H1 (cell line): ENCODE data around the gene CPA4. TPM values are rescaled to one million over a fixed set of nuclear protein-coding genes. Genes with fewer than 3 reads are reported as not detected.
A peak's percentile ranks its signal among the peaks of the same experiment; 100 is the strongest.

Experiments used
- CTCF ChIA-PET: fragments of 300-600 bp; sonication (Branson Sonifier 250); formaldehyde crosslinking; loops from one replicate; lab custom pipeline; 2021; ENCODE audit not compliant: partially characterized antibody; lab: Charles Lee
- POLR2A ChIA-PET: fragments of 300-600 bp; sonication (Branson Sonifier 250); formaldehyde crosslinking; loops from one replicate; lab custom pipeline; 2021; ENCODE audit warnings: inconsistent platforms; ENCODE audit not compliant: partially characterized antibody; lab: Charles Lee
- DNase-seq, 2 experiments: peaks; one replicate each; pipeline versions ENCODE4 v3.0.0 to v3.0.0-alpha.2; 2010 to 2022; ENCODE audit warnings: low spot score in 2 of 2, low read depth in 1 of 2, mixed read lengths in 1 of 2
- FAIRE-seq: peaks from 2 replicates; lab custom pipeline; 2011; peaks lifted over from hg19 to GRCh38; lab: Jason Lieb, UNC
- H2AFZ ChIP-seq: 2 replicates; pipeline ENCODE4 v1.8.1; 2012; ENCODE audit warnings: low read length, inconsistent platforms
- H2AK5ac ChIP-seq: 2 replicates; pipeline ENCODE4 v1.6.1; 2013; ENCODE audit warnings: low read depth, low read length
- H2BK120ac ChIP-seq: replicated peaks from 2 replicates; pipeline ENCODE3; 2013; ENCODE audit warnings: low read depth, low read length, inconsistent platforms
- H2BK12ac ChIP-seq: 2 replicates; pipeline ENCODE4 v1.6.1; 2013; ENCODE audit warnings: low read depth, low read length
- H2BK15ac ChIP-seq: 2 replicates; pipeline ENCODE4 v1.6.1; 2013; ENCODE audit warnings: low read length
- H2BK20ac ChIP-seq: 2 replicates; pipeline ENCODE4 v1.6.1; 2013; ENCODE audit warnings: low read length
- H2BK5ac ChIP-seq: 2 replicates; pipeline ENCODE4 v1.6.1; 2013; ENCODE audit warnings: low read depth, low read length
- H3K14ac ChIP-seq: 2 replicates; pipeline ENCODE4 v1.6.1; 2013; ENCODE audit warnings: inconsistent platforms; ENCODE audit not compliant: insufficient read length
- H3K18ac ChIP-seq: 2 replicates; pipeline ENCODE4 v1.6.1; 2013; ENCODE audit warnings: low read length; ENCODE audit errors: extremely low read depth
- H3K23ac ChIP-seq: 2 replicates; pipeline ENCODE4 v1.6.1; 2013; ENCODE audit warnings: inconsistent platforms; ENCODE audit not compliant: insufficient read length
- H3K23me2 ChIP-seq: 2 replicates; pipeline ENCODE4 v1.6.1; 2013; ENCODE audit warnings: low read depth, low read length
- H3K27ac ChIP-seq: 2 replicates; pipeline ENCODE4 v1.6.1; 2011; ENCODE audit warnings: low read depth, low read length, inconsistent platforms
- H3K27me3 ChIP-seq, 4 experiments: replicated peaks in 1 of 4; 1 replicate in 1 of 4; 2 replicates in 3 of 4; pipeline versions ENCODE4 v1.6.1 to v1.8.1; 2011 to 2013; ENCODE audit warnings: low read length in 3 of 4, mild to moderate bottlenecking in 3 of 4, inconsistent platforms in 2 of 4, mixed read lengths in 2 of 4, moderate library complexity in 1 of 4; ENCODE audit not compliant: control insufficient read depth in 3 of 4, insufficient read depth in 3 of 4; ENCODE audit errors: extremely low read depth in 1 of 4
- H3K36me3 ChIP-seq, 4 experiments: 2 replicates each; pipeline versions ENCODE4 v1.6.1 to v1.8.1; 2011 to 2013; ENCODE audit warnings: mild to moderate bottlenecking in 4 of 4, low read length in 3 of 4, moderate library complexity in 2 of 4, control low read depth in 1 of 4, inconsistent platforms in 1 of 4; ENCODE audit not compliant: insufficient read depth in 4 of 4, control insufficient read depth in 2 of 4
- H3K4ac ChIP-seq: replicated peaks from 2 replicates; pipeline ENCODE3; 2013; ENCODE audit warnings: low read length, low read depth, mixed read lengths, inconsistent platforms; ENCODE audit not compliant: insufficient read length
- H3K4me1 ChIP-seq, 4 experiments: replicated peaks in 1 of 4; 1 replicate in 1 of 4; 2 replicates in 3 of 4; pipeline versions ENCODE4 v1.6.1 to v1.8.1; 2011 to 2013; ENCODE audit warnings: low read length in 3 of 4, inconsistent platforms in 2 of 4, mixed read lengths in 1 of 4; ENCODE audit not compliant: insufficient read depth in 4 of 4, control insufficient read depth in 3 of 4
- H3K4me2 ChIP-seq, 2 experiments: 2 replicates each; pipeline versions ENCODE4 v1.6.1 to v1.8.1; 2011 to 2013; ENCODE audit warnings: low read depth in 2 of 2, low read length in 2 of 2, control low read depth in 1 of 2, inconsistent platforms in 1 of 2, mild to moderate bottlenecking in 1 of 2; ENCODE audit not compliant: insufficient read depth in 1 of 2
- H3K4me3 ChIP-seq, 4 experiments: fragments of 200-600, 300-600 bp in 1 of 4; sonication (generic), shearing (Covaris generic), sonication (Bioruptor Twin) in 1 of 4; 2 replicates each; pipeline versions ENCODE4 v1.5.1 to v1.8.1; 2011 to 2016; ENCODE audit warnings: low read length in 4 of 4, low read depth in 3 of 4, control low read depth in 2 of 4, inconsistent platforms in 2 of 4, mild to moderate bottlenecking in 2 of 4, mixed read lengths in 1 of 4, moderate library complexity in 1 of 4; ENCODE audit not compliant: insufficient read depth in 2 of 4; ENCODE audit errors: extremely low read depth in 1 of 4
- H3K56ac ChIP-seq: replicated peaks from 2 replicates; pipeline ENCODE3; 2013; ENCODE audit warnings: low read depth, mild to moderate bottlenecking, mixed read lengths, low read length, inconsistent platforms; ENCODE audit not compliant: insufficient read length
- H3K79me1 ChIP-seq: 2 replicates; pipeline ENCODE4 v1.6.1; 2013; ENCODE audit warnings: low read depth, low read length, control low read depth
- H3K79me2 ChIP-seq, 2 experiments: 2 replicates each; pipeline versions ENCODE4 v1.6.1 to v1.8.1; 2012 to 2013; ENCODE audit warnings: low read length in 2 of 2, mild to moderate bottlenecking in 2 of 2, inconsistent platforms in 1 of 2; ENCODE audit not compliant: insufficient read depth in 2 of 2, control insufficient read depth in 1 of 2
- H3K9ac ChIP-seq, 4 experiments: replicated peaks in 1 of 4; 1 replicate in 1 of 4; 2 replicates in 3 of 4; pipeline versions ENCODE4 v1.6.1 to v1.8.1; 2011 to 2013; ENCODE audit warnings: low read depth in 3 of 4, low read length in 3 of 4, control low read depth in 2 of 4, mild to moderate bottlenecking in 2 of 4, moderate library complexity in 2 of 4, inconsistent platforms in 1 of 4; ENCODE audit errors: extremely low read depth in 1 of 4
- H3K9me3 ChIP-seq, 2 experiments: 2 replicates each; pipeline versions ENCODE4 v1.6.1 to v1.8.1; 2012 to 2013; ENCODE audit warnings: mild to moderate bottlenecking in 2 of 2, moderate library complexity in 2 of 2, control low read depth in 1 of 2, inconsistent platforms in 1 of 2, low read depth in 1 of 2, low read length in 1 of 2, mixed read lengths in 1 of 2; ENCODE audit not compliant: insufficient read depth in 2 of 2
- H4K20me1 ChIP-seq, 2 experiments: replicated peaks in 1 of 2; 2 replicates each; pipeline versions ENCODE3 to v1.8.1; 2011 to 2013; ENCODE audit warnings: inconsistent platforms in 2 of 2, low read length in 2 of 2, mild to moderate bottlenecking in 1 of 2; ENCODE audit not compliant: insufficient read depth in 2 of 2, control insufficient read depth in 1 of 2
- H4K5ac ChIP-seq: 2 replicates; pipeline ENCODE4 v1.6.1; 2013; ENCODE audit warnings: low read length, low read depth, mixed read lengths, inconsistent platforms; ENCODE audit not compliant: insufficient read length
- H4K8ac ChIP-seq: 2 replicates; pipeline ENCODE4 v1.8.0; 2013; ENCODE audit warnings: mild to moderate bottlenecking, moderate library complexity, low read length, inconsistent platforms; ENCODE audit not compliant: insufficient read depth; ENCODE audit errors: extremely low read depth
- H4K91ac ChIP-seq: replicated peaks from 2 replicates; pipeline ENCODE3; 2013; ENCODE audit warnings: low read length, mixed read lengths, inconsistent platforms; ENCODE audit not compliant: insufficient read length
- KDM4A ChIP-seq: IDR thresholded peaks from one replicate; pipeline ENCODE4 v1.7.1; 2012; ENCODE audit warnings: low read depth, mild to moderate bottlenecking, moderate library complexity, low read length, inconsistent platforms; ENCODE audit not compliant: severe bottlenecking
- TAF1 ChIP-seq: IDR thresholded peaks from 2 replicates; pipeline ENCODE4 v1.6.1; 2011; ENCODE audit warnings: mild to moderate bottlenecking, low read depth, low read length
- WGBS, 2 experiments: shearing (Covaris generic) in 1 of 2; methylation state at CpG; one replicate each; pipeline versions ENCODE4 v1.1.6 to v1.1.7; 2013 to 2015; ENCODE audit warnings: low lambda C conversion rate in 2 of 2, mixed read lengths in 2 of 2, inconsistent platforms in 1 of 2, low coverage in 1 of 2, missing lambda C conversion rate in 1 of 2; ENCODE audit not compliant: insufficient replicate concordance in 2 of 2, insufficient coverage in 1 of 2, insufficient read length in 1 of 2; ENCODE audit errors: extremely low coverage in 1 of 2, missing lambda C conversion rate in 1 of 2; 5-methylcytosine and 5-hydroxymethylcytosine counted together
- polyA plus RNA-seq, 7 experiments: library from polyadenylated mRNA; depleted of rRNA in 3 of 7; stranded (reverse) in 5 of 7; unstranded in 2 of 7; fragments of >200 nt in 5 of 7; fragments of 200-250 nt in 2 of 7; gene quantifications; 1 replicate in 5 of 7; 2 replicates in 1 of 7; 4 replicates in 1 of 7; pipeline versions ENCODE4 v1.2.1 to v1.2.3, GENCODE V29; 2011 to 2013; ENCODE audit warnings: missing spikeins in 2 of 7, mixed read lengths in 2 of 7
- total RNA-seq: library from RNA; stranded (reverse); fragmentation: NEBNext Ultra II Directional; extraction: Animal tissue kit (Norgen Biotek cat#: 25700); gene quantifications from 2 replicates; pipeline ENCODE4 v1.2.1, GENCODE V29; 2021
- TF ChIP-seq, protein P1 (sequence below), 3 experiments: IDR thresholded peaks; 1 replicate in 2 of 3; 2 replicates in 1 of 3; pipeline versions ENCODE4 v1.5.1 to v1.6.1; 2011; ENCODE audit warnings: low read length in 3 of 3, mild to moderate bottlenecking in 3 of 3, inconsistent platforms in 2 of 3, low read depth in 1 of 3, moderate library complexity in 1 of 3; ENCODE audit not compliant: insufficient read depth in 1 of 3; ENCODE audit errors: control extremely low read depth in 1 of 3

The CPA4 gene
- total and polyA plus RNA-seq, 2 of the 8 experiments (the other 6 are each of a cell fraction or from before 2014, with no cell fraction given), result 0.03 TPM; not detected in 1

DNA sequence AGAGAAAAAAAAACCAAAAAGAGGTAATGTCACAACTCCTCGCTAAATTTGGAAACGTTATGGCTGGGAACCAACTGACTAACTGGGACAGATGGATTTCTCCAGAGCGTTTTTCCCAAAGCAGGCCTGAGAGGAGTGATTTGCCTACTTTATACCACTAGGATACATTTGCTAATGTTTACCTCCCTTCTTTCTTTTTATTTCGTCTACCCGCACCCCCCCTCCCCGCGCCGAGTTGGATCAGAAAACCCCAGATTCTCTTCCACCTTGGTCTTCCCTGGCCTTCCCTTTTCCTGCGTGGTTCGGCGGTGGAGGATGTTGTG, 19.1 kb upstream of the CPA4 start:
- Histone ChIP-seq H3K9ac (0 out of 7 replicates have a peak overlapping the region, but pooled peaks of 1 of the 4 experiments have one; percentile 29), H4K20me1 (no peaks in the 10 kb centered on the region), H4K91ac (no peak overlapping the region), H2AK5ac (no peak overlapping the region), H3K9me3 (no peaks in the 10 kb centered on the region), H3K18ac (peak overlapping the region; percentile 16; the same call in 1 of the 2 replicates), H3K79me2 (no peaks in the 10 kb centered on the region), H2BK12ac (no peak overlapping the region), H3K27ac (peak overlapping the region; percentile 55), H3K4me3 (peak overlapping the region in 3 of 4 experiments; percentile 13 to 54 (median 29); a peak in 5 of 8 replicates), H3K14ac (no peak overlapping the region), H3K4me2 (peak overlapping the region; percentile 63 to 77), H3K23ac (no peak overlapping the region), H4K5ac (peak overlapping the region; percentile 18), H2AFZ (no peak overlapping the region), H3K4me1 (peaks cover 6 to 27% (median 17%) of the 10 kb centered on the region in 4 experiments), H3K36me3 (no peaks in the 10 kb centered on the region), H3K23me2 (no peaks in the 10 kb centered on the region; the same call in 1 of the 2 replicates), H4K8ac (no peak overlapping the region), H3K4ac (no peak overlapping the region), H2BK120ac (no peak overlapping the region), H3K79me1 (no peaks in the 10 kb centered on the region), H2BK5ac (no peak overlapping the region), H3K27me3 (no peaks in the 10 kb centered on the region), H2BK15ac (no peak overlapping the region), H2BK20ac (no peak overlapping the region), H3K56ac (no peak overlapping the region)
- no peak for DNase-seq
- no peak for FAIRE-seq
- 22% methylated on average over 6 of the region's 11 CpGs; no CpG with 5 or more reads in 1 of the 2 experiments for WGBS, 2 experiments
- POLR2A ChIA-PET, result interaction anchor here (0.8 to 3.9 kb wide), 7 partner anchors 17 to 217 kb away, joined by 3 to 14 read pairs (median 5); partner anchors contain the start of gene TMEM209
- TF ChIP-seq KDM4A, result no peak
- 0 out of 2 replicates have a peak, but pooled peaks have one; percentile 30 for TF ChIP-seq TAF1
- TF ChIP-seq, protein P1, sequence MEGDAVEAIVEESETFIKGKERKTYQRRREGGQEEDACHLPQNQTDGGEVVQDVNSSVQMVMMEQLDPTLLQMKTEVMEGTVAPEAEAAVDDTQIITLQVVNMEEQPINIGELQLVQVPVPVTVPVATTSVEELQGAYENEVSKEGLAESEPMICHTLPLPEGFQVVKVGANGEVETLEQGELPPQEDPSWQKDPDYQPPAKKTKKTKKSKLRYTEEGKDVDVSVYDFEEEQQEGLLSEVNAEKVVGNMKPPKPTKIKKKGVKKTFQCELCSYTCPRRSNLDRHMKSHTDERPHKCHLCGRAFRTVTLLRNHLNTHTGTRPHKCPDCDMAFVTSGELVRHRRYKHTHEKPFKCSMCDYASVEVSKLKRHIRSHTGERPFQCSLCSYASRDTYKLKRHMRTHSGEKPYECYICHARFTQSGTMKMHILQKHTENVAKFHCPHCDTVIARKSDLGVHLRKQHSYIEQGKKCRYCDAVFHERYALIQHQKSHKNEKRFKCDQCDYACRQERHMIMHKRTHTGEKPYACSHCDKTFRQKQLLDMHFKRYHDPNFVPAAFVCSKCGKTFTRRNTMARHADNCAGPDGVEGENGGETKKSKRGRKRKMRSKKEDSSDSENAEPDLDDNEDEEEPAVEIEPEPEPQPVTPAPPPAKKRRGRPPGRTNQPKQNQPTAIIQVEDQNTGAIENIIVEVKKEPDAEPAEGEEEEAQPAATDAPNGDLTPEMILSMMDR (IDR thresholded peaks at IDR 0.05; ENCODE audit: control extremely low read depth in 1 of 3, insufficient read depth in 1 of 3, low read depth in 1 of 3, low read length in 3 of 3), result no peak
- CTCF ChIA-PET, result interaction anchor here (1.1 to 2.5 kb wide), 8 partner anchors 10 to 230 kb away, joined by 3 to 10 read pairs (median 4); no protein-coding TSS in a partner anchor
